Measurements from ENCODE around the gene DUSP22.

DNA sequence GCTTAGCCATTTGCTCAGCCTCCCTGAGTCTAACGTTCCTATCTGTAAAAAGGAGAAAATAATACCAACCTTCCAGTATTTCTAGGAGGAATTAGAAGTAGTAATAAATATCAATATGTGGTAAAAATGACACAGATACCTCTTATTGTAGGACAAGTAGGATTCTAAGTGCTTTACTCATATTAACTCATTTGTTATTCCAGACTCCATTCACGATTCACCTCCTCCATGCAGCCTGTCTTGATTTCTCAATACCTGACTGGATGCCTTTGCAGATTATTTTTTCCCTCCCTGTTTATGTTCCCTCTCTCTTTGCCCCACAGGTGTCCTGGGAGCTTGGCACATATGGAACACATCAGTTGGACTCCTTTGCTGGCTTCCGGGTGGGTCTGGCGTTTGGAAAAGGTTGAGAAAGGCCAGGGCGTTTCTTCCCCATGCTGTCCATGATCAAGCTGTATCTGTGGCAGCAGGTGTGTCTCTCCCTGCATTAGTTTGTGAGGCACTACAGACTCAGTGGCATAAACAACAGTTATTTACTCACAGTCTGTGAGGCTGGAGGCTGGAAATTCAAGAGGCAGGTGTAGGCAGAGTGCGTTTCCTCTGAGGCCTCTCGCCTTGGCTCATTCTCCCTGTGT lies 10.7 kb upstream of the DUSP22 start:
- no peak for TF ChIP-seq CTCF (conservative IDR thresholded peaks at IDR 0.05; ENCODE audit: low read depth, low read length)
- no peak for TF ChIP-seq EZH2 (IDR thresholded peaks at IDR 0.05; ENCODE audit: borderline replicate concordance, low read depth, low read length, poor library complexity, severe bottlenecking)
